ENCODE measurements around the gene ABCC3. TPM values are rescaled to one million over a fixed set of nuclear protein-coding genes. Genes with fewer than 3 reads are reported as not detected.

Gene ABCC3
- total and polyA plus RNA-seq, 2 of the 8 experiments (the other 6 are each of a cell fraction or from before 2014, with no cell fraction given): 0.35 to 0.37 TPM

GRCh38 chr17:50685691-50686493 lies 51.2 kb downstream of the ABCC3 start:
- Histone ChIP-seq H3K4me1 (replicated peaks in 1 of 4; ENCODE audit: control insufficient read depth in 3 of 4, insufficient read depth in 4 of 4, low read length in 3 of 4) (peaks cover 1 to 28% (median 9%) of the 10 kb centered on the region in 4 experiments; a peak in 6 of 7 replicates), H3K9ac (replicated peaks in 1 of 4; ENCODE audit: extremely low read depth in 1 of 4, low read depth in 3 of 4, low read length in 3 of 4) (no peak overlapping the region), H3K23ac (ENCODE audit: insufficient read length) (no peak overlapping the region), H3K4me2 (ENCODE audit: insufficient read depth in 1 of 2, low read depth in 2 of 2, low read length in 2 of 2) (no peak overlapping the region), H2BK20ac (ENCODE audit: low read length) (no peak overlapping the region), H2BK12ac (ENCODE audit: low read depth, low read length) (no peak overlapping the region), H3K4ac (replicated peaks; ENCODE audit: insufficient read length, low read depth, low read length) (no peak overlapping the region), H3K9me3 (ENCODE audit: insufficient read depth in 2 of 2, low read depth in 1 of 2, low read length in 1 of 2) (no peaks in the 10 kb centered on the region), H4K8ac (ENCODE audit: extremely low read depth, insufficient read depth, low read length) (no peak overlapping the region), H2BK5ac (ENCODE audit: low read depth, low read length) (no peak overlapping the region), H4K20me1 (replicated peaks in 1 of 2; ENCODE audit: control insufficient read depth in 1 of 2, insufficient read depth in 2 of 2, low read length in 2 of 2) (no peaks in the 10 kb centered on the region), H3K27ac (ENCODE audit: low read depth, low read length) (no peak overlapping the region), H3K27me3 (replicated peaks in 1 of 4; ENCODE audit: control insufficient read depth in 3 of 4, extremely low read depth in 1 of 4, insufficient read depth in 3 of 4, low read length in 3 of 4) (no peaks in the 10 kb centered on the region), H3K56ac (replicated peaks; ENCODE audit: insufficient read length, low read depth, low read length) (no peak overlapping the region), H2BK120ac (replicated peaks; ENCODE audit: low read depth, low read length) (no peak overlapping the region), H4K91ac (replicated peaks; ENCODE audit: insufficient read length, low read length) (no peak overlapping the region), H3K18ac (ENCODE audit: extremely low read depth, low read length) (no peak overlapping the region), H4K5ac (ENCODE audit: insufficient read length, low read depth, low read length) (no peak overlapping the region), H3K79me1 (ENCODE audit: low read depth, low read length) (no peaks in the 10 kb centered on the region), H3K23me2 (ENCODE audit: low read depth, low read length) (no peaks in the 10 kb centered on the region), H2AK5ac (ENCODE audit: low read depth, low read length) (no peak overlapping the region), H3K79me2 (ENCODE audit: control insufficient read depth in 1 of 2, insufficient read depth in 2 of 2, low read length in 2 of 2) (no peaks in the 10 kb centered on the region), H2AFZ (ENCODE audit: low read length) (0 out of 2 replicates have a peak overlapping the region, but pooled peaks have one; percentile 83), H3K4me3 (ENCODE audit: extremely low read depth in 1 of 4, insufficient read depth in 2 of 4, low read depth in 3 of 4, low read length in 4 of 4) (no peak overlapping the region), H3K14ac (ENCODE audit: insufficient read length) (no peak overlapping the region), H3K36me3 (ENCODE audit: control insufficient read depth in 2 of 4, insufficient read depth in 4 of 4, low read length in 3 of 4) (no peaks in the 10 kb centered on the region), H2BK15ac (ENCODE audit: low read length) (peak overlapping the region; percentile 54; the same call in 1 of the 2 replicates)
- ChIA-PET POLR2A (ENCODE audit: partially characterized antibody) (interaction anchor here (0.8 to 1.6 kb wide), 5 partner anchors 10 to 135 kb away, joined by 3 to 4 read pairs (median 3); no protein-coding TSS in a partner anchor), CTCF (ENCODE audit: partially characterized antibody) (interaction anchor here (1.2 to 20.2 kb wide), 8 partner anchors 9 to 136 kb away, joined by 3 to 391 read pairs (median 9); no protein-coding TSS in a partner anchor)
- FAIRE-seq (no peak), DNase-seq (ENCODE audit: low read depth in 1 of 2, low spot score in 2 of 2) (no peak)
- 91% methylated on average over 17 of the region's 17 CpGs; no CpG with 5 or more reads in 1 of the 2 experiments for WGBS, 2 experiments (ENCODE audit: extremely low coverage in 1 of 2, insufficient coverage in 1 of 2, insufficient read length in 1 of 2, insufficient replicate concordance in 2 of 2, low coverage in 1 of 2, low lambda C conversion rate in 2 of 2, missing lambda C conversion rate in 1 of 2)
- TF ChIP-seq TCF12 (IDR thresholded peaks at IDR 0.05; ENCODE audit: low read depth, low read length) (no peak), SAP30 (IDR thresholded peaks at IDR 0.05; ENCODE audit: insufficient read depth, insufficient replicate concordance, low read length) (no peak), MAX (IDR thresholded peaks at IDR 0.05) (no peak), CTBP2 (IDR thresholded peaks at IDR 0.05; ENCODE audit: borderline replicate concordance, insufficient read depth, insufficient read length, low read length) (no peak), TBP (IDR thresholded peaks at IDR 0.05; ENCODE audit: low read depth, low read length) (no peak), CBX5 (IDR thresholded peaks at IDR 0.05; ENCODE audit: low read depth, low read length) (no peak), ATF3 (IDR thresholded peaks at IDR 0.05; ENCODE audit: insufficient read depth, low read depth, low read length) (no peak), EZH2 (IDR thresholded peaks at IDR 0.05; ENCODE audit: low read depth, low read length, severe bottlenecking) (no peak), SIX5 (IDR thresholded peaks at IDR 0.05; ENCODE audit: low read depth, low read length) (no peak), SRF (IDR thresholded peaks at IDR 0.05; ENCODE audit: low read depth, low read length) (no peak), POU5F1 (IDR thresholded peaks at IDR 0.05; ENCODE audit: low read depth, low read length) (no peak)

Measured in H1 (cell line).